Measurements from ENCODE around the gene ABI3BP.

GRCh38 chr3:100782906-100783305 is 210.3 kb downstream of the ABI3BP start:
- TF ChIP-seq POLR2A (IDR thresholded peaks at IDR 0.05; ENCODE audit: low read length) (no peak), GATA1 (IDR thresholded peaks at IDR 0.05; ENCODE audit: low read depth, low read length) (no peak)
